Caco-2 (cell line): Measurements from ENCODE around the gene APOA5. TPM values are rescaled to one million over a fixed set of nuclear protein-coding genes. Genes with fewer than 3 reads are reported as not detected.
"Not testable (repeated sequence)": the region's sequence is repeated elsewhere in the genome, so short reads cannot be mapped to it uniquely, and the experiment has no call there.

Experiments used
- BruUV-seq: library from RNA; stranded (reverse); fragments of 400-500 nt; replicated peaks from 2 replicates; lab custom pipeline; 2021; lab: Mats Ljungman, UMichigan
- CTCF ChIA-PET: fragments of 300-600 bp; sonication (Branson Sonifier 250); formaldehyde crosslinking; loops from one replicate; lab custom pipeline; 2022; ENCODE audit warnings: antibody characterized with exemption; lab: Charles Lee
- POLR2A ChIA-PET: fragments of 300-600 bp; sonication (Branson Sonifier 250); formaldehyde crosslinking; loops from one replicate; lab custom pipeline; 2022; ENCODE audit warnings: antibody characterized with exemption; lab: Charles Lee
- DNase-seq, 2 experiments: peaks; one replicate each; pipeline versions ENCODE4 v3.0.0 to v3.0.0-alpha.2; 2020 to 2022
- H3K27me3 ChIP-seq: replicated peaks from 2 replicates; pipeline ENCODE4 v1.6.0; 2011; ENCODE audit warnings: low read length; ENCODE audit not compliant: control insufficient read depth, insufficient read depth
- H3K36me3 ChIP-seq: 2 replicates; pipeline ENCODE4 v1.5.1; 2011; ENCODE audit warnings: low read length; ENCODE audit not compliant: control insufficient read depth, insufficient read depth
- H3K4me1 ChIP-seq: fragments of 250-450 bp; sonication (Bioruptor Pico); 2 replicates; pipeline ENCODE4 v1.5.1; 2020; ENCODE audit warnings: mild to moderate bottlenecking
- H3K4me3 ChIP-seq: 2 replicates; pipeline ENCODE4 v1.5.1; 2011; ENCODE audit warnings: low read depth, mild to moderate bottlenecking, control low read depth, low read length
- H3K9me3 ChIP-seq: fragments of 250-450 bp; sonication (Bioruptor Pico); 2 replicates; pipeline ENCODE4 v1.5.1; 2020; ENCODE audit warnings: mild to moderate bottlenecking, moderate library complexity
- H3K27ac Mint-ChIP-seq: one replicate; pipeline ENCODE4 v1.8.0; 2022; ENCODE audit warnings: mixed read lengths; ENCODE audit not compliant: unreplicated experiment
- H3K27me3 Mint-ChIP-seq: one replicate; pipeline ENCODE4 v1.8.0; 2022; ENCODE audit warnings: mixed read lengths; ENCODE audit not compliant: insufficient read depth, unreplicated experiment
- H3K36me3 Mint-ChIP-seq: one replicate; pipeline ENCODE4 v1.8.0; 2022; ENCODE audit warnings: mild to moderate bottlenecking, mixed read lengths; ENCODE audit not compliant: insufficient read depth, unreplicated experiment
- H3K4me1 Mint-ChIP-seq: one replicate; pipeline ENCODE4 v1.8.0; 2022; ENCODE audit warnings: low read depth, mixed read lengths; ENCODE audit not compliant: unreplicated experiment
- H3K4me3 Mint-ChIP-seq: one replicate; pipeline ENCODE4 v1.8.0; 2022; ENCODE audit warnings: mild to moderate bottlenecking, moderate library complexity, mixed read lengths; ENCODE audit not compliant: unreplicated experiment
- H3K9me3 Mint-ChIP-seq: one replicate; pipeline ENCODE4 v1.8.0; 2022; ENCODE audit warnings: mixed read lengths; ENCODE audit not compliant: unreplicated experiment
- intact Hi-C: fragments of 100-400 bp; cut with micrococcal nuclease; formaldehyde crosslinking; loops from one replicate; pipeline ENCODE4 v1.10.0; 2022; ENCODE audit not compliant: unreplicated experiment
- total RNA-seq: library from RNA; stranded (reverse); gene quantifications from 2 replicates; pipeline ENCODE4 v1.2.3, GENCODE V29; 2022
- TF ChIP-seq, protein P1 (sequence below), 2 experiments: fragments of 200-600 bp in 1 of 2; IDR thresholded peaks; 1 replicate in 1 of 2; 2 replicates in 1 of 2; pipeline versions ENCODE4 v1.5.1 to v1.8.0; 2011 to 2022; ENCODE audit warnings: antibody characterized with exemption in 1 of 2, control low read depth in 1 of 2, inconsistent platforms in 1 of 2, low read depth in 1 of 2, low read length in 1 of 2, mild to moderate bottlenecking in 1 of 2, moderate library complexity in 1 of 2; ENCODE audit not compliant: insufficient read depth in 1 of 2, severe bottlenecking in 1 of 2, unreplicated experiment in 1 of 2

Gene APOA5
- total RNA-seq, 1 experiment from 2014 or later = 2.5 TPM

DNA sequence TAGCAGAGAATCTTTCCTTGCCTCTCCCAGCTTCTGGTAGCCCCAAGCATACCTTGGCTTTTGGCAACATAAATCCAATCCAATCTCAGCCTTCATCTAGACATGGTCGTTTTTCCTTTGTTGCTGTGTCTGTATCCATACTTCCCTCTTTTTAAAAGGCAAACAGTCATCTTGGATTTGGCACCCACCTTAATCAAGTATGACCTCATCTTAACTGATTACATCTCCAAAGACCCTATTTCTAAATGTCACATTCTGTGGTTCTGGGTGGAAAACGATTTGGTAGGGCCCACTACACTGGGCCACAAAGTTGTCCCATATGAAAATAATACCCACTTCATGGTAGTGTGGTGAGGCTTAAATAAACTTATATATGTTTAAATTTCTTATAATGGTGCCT, 19.7 kb downstream of the APOA5 start:
- H3K27me3 ChIP-seq = no peaks in the 10 kb centered on the region
- TSS peak; percentile 65 for BruUV-seq
- TF ChIP-seq, protein P1, sequence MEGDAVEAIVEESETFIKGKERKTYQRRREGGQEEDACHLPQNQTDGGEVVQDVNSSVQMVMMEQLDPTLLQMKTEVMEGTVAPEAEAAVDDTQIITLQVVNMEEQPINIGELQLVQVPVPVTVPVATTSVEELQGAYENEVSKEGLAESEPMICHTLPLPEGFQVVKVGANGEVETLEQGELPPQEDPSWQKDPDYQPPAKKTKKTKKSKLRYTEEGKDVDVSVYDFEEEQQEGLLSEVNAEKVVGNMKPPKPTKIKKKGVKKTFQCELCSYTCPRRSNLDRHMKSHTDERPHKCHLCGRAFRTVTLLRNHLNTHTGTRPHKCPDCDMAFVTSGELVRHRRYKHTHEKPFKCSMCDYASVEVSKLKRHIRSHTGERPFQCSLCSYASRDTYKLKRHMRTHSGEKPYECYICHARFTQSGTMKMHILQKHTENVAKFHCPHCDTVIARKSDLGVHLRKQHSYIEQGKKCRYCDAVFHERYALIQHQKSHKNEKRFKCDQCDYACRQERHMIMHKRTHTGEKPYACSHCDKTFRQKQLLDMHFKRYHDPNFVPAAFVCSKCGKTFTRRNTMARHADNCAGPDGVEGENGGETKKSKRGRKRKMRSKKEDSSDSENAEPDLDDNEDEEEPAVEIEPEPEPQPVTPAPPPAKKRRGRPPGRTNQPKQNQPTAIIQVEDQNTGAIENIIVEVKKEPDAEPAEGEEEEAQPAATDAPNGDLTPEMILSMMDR (IDR thresholded peaks at IDR 0.05; ENCODE audit: insufficient read depth in 1 of 2, low read depth in 1 of 2, low read length in 1 of 2, severe bottlenecking in 1 of 2, unreplicated experiment in 1 of 2) = no peak
- Mint-ChIP-seq H3K4me3 (peak overlapping the region; percentile 99), H3K9me3 (no peaks in the 10 kb centered on the region), H3K27ac (peak overlapping the region; percentile 98), H3K27me3 (no peaks in the 10 kb centered on the region), H3K4me1 (peaks cover 34% of the 10 kb centered on the region), H3K36me3 (peaks cover 80% of the 10 kb centered on the region)
- intact Hi-C loops = loop anchor here (2.0 kb wide), 1 partner anchor 103 kb away; no protein-coding TSS in a partner anchor
- peak overlapping the region; percentile 93 for H3K4me3 ChIP-seq
- ChIA-PET POLR2A (interaction anchor here (1.5 kb wide), 1 partner anchor 22 kb away, joined by 3 read pairs; no protein-coding TSS in a partner anchor), CTCF (interaction anchor here (0.9 kb wide), 1 partner anchor 30 kb away, joined by 3 read pairs; no protein-coding TSS in a partner anchor)
- no peaks in the 10 kb centered on the region for H3K9me3 ChIP-seq
- H3K4me1 ChIP-seq = peaks cover 26% of the 10 kb centered on the region
- H3K36me3 ChIP-seq = peaks cover 8% of the 10 kb centered on the region; the same call in 1 of the 2 replicates
- DNase-seq = no peak

GRCh38 chr11:116762132-116762531, 29.5 kb downstream of the APOA5 start:
- POLR2A ChIA-PET = no interaction called here
- H3K36me3 ChIP-seq = peaks cover 1% of the 10 kb centered on the region; the same call in 1 of the 2 replicates
- BruUV-seq = no TSS peak

DNA sequence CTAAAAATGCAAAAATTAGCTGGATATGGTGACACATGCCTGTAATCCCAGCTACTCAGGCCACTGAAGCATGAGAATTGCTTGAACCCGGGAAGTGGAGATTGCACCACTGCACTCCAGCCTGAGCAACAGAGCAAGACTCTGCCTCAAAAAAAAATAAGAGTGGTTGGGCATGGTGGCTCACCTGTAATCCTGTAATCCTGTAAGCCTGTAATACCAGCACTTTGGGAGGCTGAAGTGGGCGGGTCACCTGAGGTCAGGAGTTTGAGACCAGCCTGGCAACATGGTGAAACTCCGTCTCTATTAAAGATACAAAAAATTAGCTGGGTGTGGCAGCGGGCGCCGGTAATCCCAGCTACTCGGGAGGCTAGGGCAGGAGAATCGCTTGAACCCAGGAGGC, 35.6 kb downstream of the APOA5 start:
- DNase-seq, H3K4me3 ChIP-seq, H3K9me3 ChIP-seq, H3K27me3 ChIP-seq, intact Hi-C loops, H3K4me3 Mint-ChIP-seq, H3K9me3 Mint-ChIP-seq, BruUV-seq, H3K27ac Mint-ChIP-seq, H3K27me3 Mint-ChIP-seq, H3K4me1 Mint-ChIP-seq, POLR2A ChIA-PET, H3K36me3 ChIP-seq, H3K4me1 ChIP-seq: not testable (repeated sequence)
- H3K36me3 Mint-ChIP-seq = peaks cover 63% of the 10 kb centered on the region
- CTCF ChIA-PET = interaction anchor here (2.5 kb wide), 1 partner anchor 13 kb away, joined by 6 read pairs; no protein-coding TSS in a partner anchor

More at GRCh38 chr11:116762132-116762531, 29.5 kb downstream of the APOA5 start:
- Histone ChIP-seq H3K4me1 (no peaks in the 10 kb centered on the region), H3K4me3 (no peak overlapping the region), H3K9me3 (no peaks in the 10 kb centered on the region), H3K27me3 (no peaks in the 10 kb centered on the region)
- Mint-ChIP-seq H3K4me3 (no peak overlapping the region), H3K27me3 (no peaks in the 10 kb centered on the region), H3K27ac (no peak overlapping the region), H3K36me3 (peaks cover 63% of the 10 kb centered on the region), H3K4me1 (peaks cover 6% of the 10 kb centered on the region), H3K9me3 (no peaks in the 10 kb centered on the region)
- intact Hi-C loops = no loop called here
- CTCF ChIA-PET = no interaction called here
- TF ChIP-seq, protein P1 (IDR thresholded peaks at IDR 0.05; ENCODE audit: insufficient read depth in 1 of 2, low read depth in 1 of 2, low read length in 1 of 2, severe bottlenecking in 1 of 2, unreplicated experiment in 1 of 2) = no peak
- DNase-seq = no peak
